Measurements from ENCODE around the gene AOC2.
"Not testable (repeated sequence)": the region's sequence is repeated elsewhere in the genome, so short reads cannot be mapped to it uniquely, and the experiment has no call there.

The AOC2 gene

DNA sequence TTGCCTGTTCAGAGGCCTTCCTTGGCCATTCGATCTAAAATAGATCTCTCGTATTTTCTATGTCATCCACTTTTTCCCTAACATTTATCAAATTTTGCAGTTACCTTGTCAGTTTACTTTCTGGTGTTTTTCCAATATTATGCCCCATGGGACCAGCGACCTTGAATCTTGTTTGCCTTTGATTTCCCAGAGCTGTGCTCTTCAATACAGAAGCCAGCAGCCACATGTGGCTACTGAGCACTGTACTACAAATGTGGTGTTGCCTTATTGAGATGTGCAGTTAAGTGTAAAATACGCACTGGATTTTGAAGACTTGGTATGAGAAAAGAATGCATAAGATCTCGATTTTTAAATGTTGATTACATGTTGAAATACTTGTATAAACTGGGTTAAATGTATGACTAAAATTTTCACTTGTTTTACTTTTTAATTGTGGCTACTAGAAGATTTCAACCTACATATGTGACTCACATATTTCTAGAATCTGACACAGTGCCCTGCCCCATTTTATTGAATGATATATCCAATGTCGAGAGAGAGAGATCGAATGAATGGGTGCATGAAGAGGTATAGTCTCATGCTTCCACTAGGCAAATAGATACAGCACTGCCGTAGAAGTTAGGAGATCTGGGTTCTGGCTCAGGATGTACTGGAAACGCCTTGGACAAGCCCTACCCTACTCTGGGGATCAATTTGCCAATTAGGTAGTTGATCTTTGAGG lies 12.0 kb upstream of the AOC2 start:
- in situ Hi-C loops (cut with HindIII; ENCODE audit: low sequenced_read_pairs), result no loop called here

GRCh38 chr17:42832934-42833766 lies 11.2 kb upstream of the AOC2 start, which contains the start of gene PSME3:
PSME3 (plus strand) TSS chr17:42833397; CDS start chr17:42833632, 235 bp downstream.
- in situ Hi-C loops (cut with HindIII; ENCODE audit: low sequenced_read_pairs), result no loop called here

- in situ Hi-C loops (cut with HindIII; ENCODE audit: low sequenced_read_pairs), result no loop called here
These were observed 10.5 kb upstream of the AOC2 start for GRCh38 chr17:42833767-42834422.

GRCh38 chr17:42835732-42836131 lies 8.6 kb upstream of the AOC2 start:
- in situ Hi-C loops (cut with HindIII; ENCODE audit: low sequenced_read_pairs), result no loop called here

DNA sequence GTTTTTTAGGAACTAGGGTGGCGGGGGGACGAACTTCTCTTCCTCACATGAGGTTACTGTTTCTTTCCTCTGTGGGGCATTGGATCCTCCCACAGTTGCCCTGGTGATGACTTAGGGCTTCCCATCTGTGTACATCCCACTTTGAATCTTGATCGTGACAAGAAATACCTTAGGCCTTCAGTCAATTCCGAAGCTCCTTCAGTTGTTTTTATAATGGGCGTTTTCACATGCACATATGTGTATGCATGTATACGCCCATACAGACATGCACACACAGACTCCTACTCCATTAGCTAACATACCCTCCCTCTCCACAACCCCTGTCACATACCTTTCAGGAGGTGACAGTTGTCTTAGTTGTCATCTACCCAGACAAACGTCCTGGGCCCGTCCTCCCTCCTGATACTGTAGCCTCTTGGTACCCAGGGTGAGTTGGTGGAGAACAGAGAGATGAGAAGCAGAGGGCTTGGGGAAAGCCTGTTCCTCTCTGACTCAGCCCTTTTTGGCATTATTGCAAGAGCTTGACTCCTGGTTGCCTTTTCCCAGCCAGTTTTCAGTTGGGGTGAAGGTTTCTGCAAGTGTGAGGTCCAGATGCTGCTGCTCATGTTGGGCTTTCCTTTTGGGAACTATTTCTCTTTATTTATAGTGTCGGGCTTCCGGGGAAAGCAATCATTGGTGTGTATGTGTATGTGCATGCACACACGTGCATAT lies 2.2 kb upstream of the AOC2 start:
- in situ Hi-C loops (cut with HindIII; ENCODE audit: low sequenced_read_pairs), result no loop called here

DNA sequence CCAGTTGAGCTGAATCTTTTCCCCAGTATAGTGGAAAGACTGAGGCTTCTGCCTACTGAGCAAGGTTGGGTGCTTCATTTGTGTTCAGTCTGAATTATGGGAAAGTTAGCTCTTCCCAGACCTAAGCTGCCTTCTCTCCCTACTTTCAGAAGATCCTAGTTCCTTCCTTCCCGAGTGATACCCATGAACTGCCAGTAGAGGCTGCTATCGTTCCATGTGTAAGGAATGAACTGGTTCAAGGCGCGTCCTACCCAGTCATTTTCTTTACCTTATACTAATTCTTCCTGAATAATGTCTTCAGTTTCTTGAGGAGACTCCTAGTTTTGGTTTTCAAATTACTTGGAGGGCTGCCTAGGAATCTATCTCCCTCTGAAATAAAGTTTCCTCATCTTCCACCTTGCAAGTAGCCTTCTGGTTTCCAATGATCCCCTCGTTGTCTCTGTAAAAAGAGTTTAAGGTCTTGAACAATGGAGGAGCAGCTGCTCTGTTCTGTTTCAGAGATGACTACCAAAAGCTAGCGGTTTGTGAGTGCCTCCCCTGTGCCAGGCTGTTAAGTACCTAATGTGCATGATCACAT lies 934 bp upstream of the AOC2 start:
- in situ Hi-C loops (cut with HindIII; ENCODE audit: low sequenced_read_pairs), result no loop called here

- in situ Hi-C loops (cut with HindIII; ENCODE audit: low sequenced_read_pairs), result no loop called here
These were observed 578 bp downstream of the AOC2 start for GRCh38 chr17:42844761-42845555.

DNA sequence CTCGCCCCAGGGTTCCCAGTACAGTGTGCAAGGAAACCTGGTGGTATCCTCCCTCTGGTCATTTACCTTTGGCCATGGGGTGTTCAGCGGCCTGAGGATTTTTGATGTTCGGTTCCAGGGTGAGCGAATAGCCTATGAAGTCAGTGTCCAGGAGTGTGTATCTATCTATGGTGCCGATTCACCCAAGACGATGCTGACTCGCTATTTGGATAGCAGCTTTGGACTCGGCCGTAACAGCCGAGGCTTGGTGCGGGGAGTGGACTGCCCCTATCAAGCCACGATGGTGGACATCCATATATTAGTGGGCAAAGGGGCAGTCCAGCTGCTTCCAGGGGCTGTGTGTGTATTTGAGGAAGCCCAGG lies 1.2 kb downstream of the AOC2 start:
- in situ Hi-C loops (cut with HindIII; ENCODE audit: low sequenced_read_pairs), result no loop called here

GRCh38 chr17:42845918-42846593 lies 1.7 kb downstream of the AOC2 start:
- in situ Hi-C loops (cut with HindIII; ENCODE audit: low sequenced_read_pairs), result no loop called here

- in situ Hi-C loops (cut with HindIII; ENCODE audit: low sequenced_read_pairs), result no loop called here
These were observed 2.4 kb downstream of the AOC2 start for GRCh38 chr17:42846594-42847280.

GRCh38 chr17:42848093-42848492 lies 3.7 kb downstream of the AOC2 start:
- in situ Hi-C loops (cut with HindIII; ENCODE audit: low sequenced_read_pairs), result no loop called here

- in situ Hi-C loops (cut with HindIII; ENCODE audit: low sequenced_read_pairs), result no loop called here
These were observed 4.7 kb downstream of the AOC2 start for GRCh38 chr17:42849031-42849430.

DNA sequence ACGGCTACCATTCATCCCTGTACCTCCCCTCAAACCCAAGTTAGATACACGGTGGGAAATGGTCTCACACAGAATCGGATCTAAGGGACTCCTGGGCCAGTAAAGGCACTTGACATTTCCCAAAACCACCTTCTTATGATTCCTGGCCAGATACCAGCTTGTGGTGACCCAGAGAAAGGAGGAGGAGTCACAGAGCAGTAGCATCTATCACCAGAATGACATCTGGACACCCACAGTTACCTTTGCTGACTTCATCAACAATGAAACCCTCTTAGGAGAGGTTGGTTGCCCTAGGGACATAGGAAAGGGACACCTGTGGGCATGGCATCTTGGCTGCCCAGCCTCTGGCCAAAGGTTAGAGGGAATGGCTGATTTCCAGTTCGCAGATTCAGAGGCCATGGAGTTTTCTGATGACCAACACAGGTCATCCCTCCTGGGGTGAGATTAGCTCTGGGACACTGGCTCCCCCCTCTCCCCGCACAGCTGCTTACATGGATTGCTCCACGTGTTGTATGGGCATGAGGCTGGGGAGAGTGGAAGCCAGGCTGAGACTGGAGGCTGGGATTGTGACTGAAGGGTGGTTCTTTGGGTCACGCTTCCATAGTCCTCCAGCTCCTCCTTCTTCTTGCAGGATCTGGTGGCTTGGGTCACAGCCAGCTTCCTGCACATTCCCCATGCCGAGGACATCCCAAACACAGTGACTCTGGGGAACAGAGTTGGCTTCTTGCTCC lies 5.2 kb downstream of the AOC2 start:
- in situ Hi-C loops (cut with HindIII; ENCODE audit: low sequenced_read_pairs), result no loop called here

DNA sequence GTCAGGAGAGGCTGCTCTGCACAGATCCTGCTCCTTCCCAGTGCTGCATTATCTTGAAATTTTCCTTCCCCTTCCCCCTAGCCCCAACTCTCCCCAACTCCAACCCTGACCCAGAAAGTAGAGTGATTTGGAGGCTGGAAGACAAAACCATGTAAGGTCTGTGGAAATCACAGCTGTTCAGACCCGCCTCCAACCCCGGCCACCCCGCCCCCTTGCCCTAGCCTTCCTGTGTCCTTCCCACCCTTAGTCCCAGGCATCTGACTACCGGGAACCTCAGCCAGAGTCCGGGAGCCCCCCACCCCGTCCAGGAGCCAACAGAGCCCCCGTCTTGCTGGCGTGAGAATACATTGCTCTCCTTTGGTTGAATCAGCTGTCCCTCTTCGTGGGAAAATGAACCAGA lies 6.6 kb downstream of the AOC2 start, which contains the start of gene AOC3:
AOC3 (plus strand) TSS at position 246 of the 400 bp plus-strand sequence; CDS start at position 391, 145 bp downstream.
- in situ Hi-C loops (cut with HindIII; ENCODE audit: low sequenced_read_pairs), result no loop called here

- in situ Hi-C loops (cut with HindIII; ENCODE audit: low sequenced_read_pairs), result not testable (repeated sequence)
These were observed 7.2 kb downstream of the AOC2 start for GRCh38 chr17:42851371-42852240.

DNA sequence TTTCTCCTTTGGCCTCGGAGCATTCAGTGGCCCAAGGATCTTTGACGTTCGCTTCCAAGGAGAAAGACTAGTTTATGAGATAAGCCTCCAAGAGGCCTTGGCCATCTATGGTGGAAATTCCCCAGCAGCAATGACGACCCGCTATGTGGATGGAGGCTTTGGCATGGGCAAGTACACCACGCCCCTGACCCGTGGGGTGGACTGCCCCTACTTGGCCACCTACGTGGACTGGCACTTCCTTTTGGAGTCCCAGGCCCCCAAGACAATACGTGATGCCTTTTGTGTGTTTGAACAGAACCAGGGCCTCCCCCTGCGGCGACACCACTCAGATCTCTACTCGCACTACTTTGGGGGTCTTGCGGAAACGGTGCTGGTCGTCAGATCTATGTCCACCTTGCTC lies 8.0 kb downstream of the AOC2 start:
- in situ Hi-C loops (cut with HindIII; ENCODE audit: low sequenced_read_pairs), result no loop called here

DNA sequence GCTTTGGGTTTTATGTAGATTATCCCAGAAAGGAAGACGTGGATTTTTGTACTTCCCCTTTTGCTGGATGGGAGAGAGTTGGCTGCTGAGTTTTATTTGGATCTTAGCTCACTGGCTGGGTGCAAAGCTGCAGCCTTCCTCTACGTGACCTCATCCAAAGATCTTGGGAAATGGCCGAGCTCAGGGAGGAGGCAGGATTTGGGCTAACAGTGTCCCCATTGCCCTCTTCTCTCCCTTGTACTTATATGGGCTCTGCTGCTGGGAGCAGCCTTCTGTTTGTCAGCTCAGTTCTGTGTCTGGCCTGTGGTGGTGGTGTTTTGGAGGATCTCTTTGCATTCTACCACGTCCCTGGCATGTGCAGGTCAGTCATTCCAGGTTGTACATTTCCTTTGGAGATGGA lies 8.6 kb downstream of the AOC2 start:
- in situ Hi-C loops (cut with HindIII; ENCODE audit: low sequenced_read_pairs), result no loop called here

Data from endothelial cell of hepatic sinusoid (primary cell).